Right lobe of liver (tissue), 6 donors: ENCODE data around the gene GIPC2. TPM values are rescaled to one million over a fixed set of nuclear protein-coding genes. Genes with fewer than 3 reads are reported as not detected.

Experiments
- ATAC-seq, 4 donors: fragments of 200-7000 bp; cut with Tn5 transposase; one replicate each; pipeline ENCODE4 v1.9.1; 2020; ENCODE audit warnings: mild to moderate bottlenecking in 4 of 4, moderate library complexity in 4 of 4
- DNase-seq, 3 donors: peaks; one replicate each; pipeline ENCODE4 v3.0.0-alpha.2; 2020
- H3K27ac ChIP-seq, 3 donors: fragments of 200-600 bp; one replicate each; pipeline ENCODE4 v1.8.0; 2022
- H3K27me3 ChIP-seq, 2 donors: fragments of 200-600 bp; one replicate each; pipeline ENCODE4 v1.8.0; 2022
- H3K36me3 ChIP-seq, 4 donors: fragments of 200-600 bp; sonication (generic) in 1 of 4; one replicate each; pipeline versions ENCODE4 v1.5.1 to v1.8.0; 2017 to 2022; ENCODE audit warnings: control low read depth in 1 of 4
- H3K4me1 ChIP-seq, 4 donors: fragments of 200-600 bp; sonication (generic) in 1 of 4; one replicate each; pipeline versions ENCODE4 v1.5.1 to v1.8.0; 2017 to 2022; ENCODE audit warnings: control low read depth in 1 of 4
- H3K4me3 ChIP-seq, 3 donors: fragments of 200-600 bp; one replicate each; pipeline ENCODE4 v1.8.0; 2022
- H3K9me3 ChIP-seq, 4 donors: fragments of 200-600 bp; sonication (generic) in 1 of 4; one replicate each; pipeline versions ENCODE4 v1.5.1 to v1.8.0; 2017 to 2022; ENCODE audit warnings: control low read depth in 1 of 4
- POLR2A ChIP-seq: fragments of 450-650 bp; IDR thresholded peaks from one replicate; pipeline ENCODE4 v1.6.1; 2017; ENCODE audit warnings: antibody characterized with exemption, mild to moderate bottlenecking
- WGBS: methylation state at CpG from one replicate; pipeline ENCODE4 v1.1.6; 2018; ENCODE audit warnings: low coverage, low lambda C conversion rate; ENCODE audit not compliant: insufficient coverage; ENCODE audit errors: missing lambda C conversion rate; 5-methylcytosine and 5-hydroxymethylcytosine counted together
- intact Hi-C, 2 donors: fragments of 100-400 bp; cut with DNase I; formaldehyde crosslinking; loops; one replicate each; pipeline versions ENCODE4 v1.11.2 to v1.14.1; 2022
- total RNA-seq, 6 experiments: library from RNA; depleted of rRNA in 2 of 6; stranded (reverse); fragments of >200 nt in 2 of 6; fragmentation: NEBNext Ultra II Directional in 3 of 6; extraction: Animal tissue kit (Norgen Biotek cat#: 25700) in 3 of 6; gene quantifications; one replicate each; pipeline versions ENCODE4 v1.1.0 to v1.2.4, GENCODE V29; 2016 to 2023
- TF ChIP-seq, protein P1 (sequence below), 4 donors: fragments of 200-600 bp in 3 of 4; fragments of 450-650 bp in 1 of 4; IDR thresholded peaks; one replicate each; pipeline versions ENCODE4 v1.5.1 to v1.8.0; 2016 to 2022; ENCODE audit warnings: antibody characterized with exemption in 4 of 4, mild to moderate bottlenecking in 2 of 4
- donor health status: DM: no; HTN: yes; CAD: no.
- donor health status: DM: no; HTN: no; CAD: no.
- donor health status: DM: no; HTN: no; CAD: no.
- donor health status: DM: no; HTN: yes; CAD: no.
- donor health status: DM: no; HTN: yes; CAD: no.

The GIPC2 gene
- total RNA-seq, 6 experiments from 2014 or later: 4.7 to 9.8 (median 7.0) TPM

DNA sequence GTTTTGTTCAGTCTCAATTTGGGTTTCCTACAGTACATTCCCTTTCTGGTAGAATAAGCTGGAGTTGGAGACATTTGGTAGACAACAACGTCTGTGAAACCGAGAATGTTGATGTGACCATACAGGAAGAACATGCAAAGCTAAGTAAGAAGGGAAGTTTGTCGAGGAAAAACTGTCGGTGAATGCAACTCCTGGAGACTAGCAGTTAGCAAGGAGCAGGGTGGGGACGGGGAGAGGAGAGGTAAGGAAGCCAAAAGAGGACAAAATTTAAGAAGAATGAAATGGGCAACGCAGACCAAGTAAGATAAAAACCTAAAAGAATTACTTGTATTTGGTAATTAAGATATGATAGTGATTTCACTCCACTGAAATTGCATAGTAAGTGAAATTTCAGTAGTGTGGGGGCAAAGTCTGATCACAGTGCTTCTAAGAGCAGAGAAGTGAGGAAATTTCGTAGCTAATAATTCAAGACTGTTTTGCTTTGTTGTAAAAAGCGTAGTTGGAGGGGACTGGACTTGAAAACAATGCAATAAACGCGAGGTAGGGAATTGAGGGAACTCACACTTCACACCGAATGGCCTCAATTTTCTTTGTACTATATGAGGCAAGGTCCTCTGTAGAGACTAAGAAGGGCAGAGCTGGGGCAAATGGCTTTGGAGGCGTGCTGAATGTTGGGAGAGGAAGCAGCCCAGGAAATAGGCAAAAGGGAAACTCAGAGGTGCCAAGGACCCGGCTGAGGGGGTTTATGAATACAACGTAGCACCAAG, 787 bp upstream of the GIPC2 start:
- H3K36me3 ChIP-seq: no peaks in the 10 kb centered on the region
- H3K9me3 ChIP-seq: no peaks in the 10 kb centered on the region
- peak overlapping the region; percentile 89 to 95 (median 94) for H3K27ac ChIP-seq
- TF ChIP-seq, protein P1, sequence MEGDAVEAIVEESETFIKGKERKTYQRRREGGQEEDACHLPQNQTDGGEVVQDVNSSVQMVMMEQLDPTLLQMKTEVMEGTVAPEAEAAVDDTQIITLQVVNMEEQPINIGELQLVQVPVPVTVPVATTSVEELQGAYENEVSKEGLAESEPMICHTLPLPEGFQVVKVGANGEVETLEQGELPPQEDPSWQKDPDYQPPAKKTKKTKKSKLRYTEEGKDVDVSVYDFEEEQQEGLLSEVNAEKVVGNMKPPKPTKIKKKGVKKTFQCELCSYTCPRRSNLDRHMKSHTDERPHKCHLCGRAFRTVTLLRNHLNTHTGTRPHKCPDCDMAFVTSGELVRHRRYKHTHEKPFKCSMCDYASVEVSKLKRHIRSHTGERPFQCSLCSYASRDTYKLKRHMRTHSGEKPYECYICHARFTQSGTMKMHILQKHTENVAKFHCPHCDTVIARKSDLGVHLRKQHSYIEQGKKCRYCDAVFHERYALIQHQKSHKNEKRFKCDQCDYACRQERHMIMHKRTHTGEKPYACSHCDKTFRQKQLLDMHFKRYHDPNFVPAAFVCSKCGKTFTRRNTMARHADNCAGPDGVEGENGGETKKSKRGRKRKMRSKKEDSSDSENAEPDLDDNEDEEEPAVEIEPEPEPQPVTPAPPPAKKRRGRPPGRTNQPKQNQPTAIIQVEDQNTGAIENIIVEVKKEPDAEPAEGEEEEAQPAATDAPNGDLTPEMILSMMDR (IDR thresholded peaks at IDR 0.05): no peak
- TF ChIP-seq POLR2A: no peak
- H3K4me3 ChIP-seq: peak overlapping the region; percentile 68 to 90 (median 85)
- 17% methylated on average over 13 of the region's 14 CpGs for WGBS
- peaks cover 0 to 25% (median 4%) of the 10 kb centered on the region in 4 donors for H3K4me1 ChIP-seq
- peak in 1 of 3 donors; percentile 52 for DNase-seq
- intact Hi-C loops: no loop called here
- ATAC-seq: peak; percentile 39 to 49 (median 43)
- no peaks in the 10 kb centered on the region for H3K27me3 ChIP-seq

DNA sequence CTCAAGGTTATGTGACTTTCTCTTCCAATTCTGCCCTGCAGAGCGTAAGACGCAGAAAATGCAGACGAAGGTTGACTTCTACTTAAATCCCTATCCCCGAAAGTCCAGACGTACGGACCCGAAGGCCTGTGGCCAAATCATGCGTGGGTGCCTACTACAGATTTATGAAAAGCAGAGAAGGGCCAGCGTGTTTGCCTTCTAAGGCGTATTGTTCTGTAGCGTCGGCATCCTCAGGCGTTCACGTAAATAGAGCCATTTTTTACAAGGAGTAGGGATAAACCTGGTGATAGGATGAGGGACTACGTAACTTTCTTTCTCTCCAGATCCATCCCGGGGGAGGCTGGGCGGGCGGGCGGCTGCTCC, 222 bp upstream of the GIPC2 start:
- Histone ChIP-seq H3K4me1 (peaks cover 0 to 25% (median 4%) of the 10 kb centered on the region in 4 donors), H3K4me3 (peak overlapping the region; percentile 68 to 90 (median 85)), H3K9me3 (no peaks in the 10 kb centered on the region), H3K27me3 (no peaks in the 10 kb centered on the region), H3K27ac (peak overlapping the region; percentile 89 to 95 (median 94)), H3K36me3 (no peaks in the 10 kb centered on the region)
- DNase-seq: no peak
- WGBS: 6% methylated on average over 11 of the region's 19 CpGs
- no peak for TF ChIP-seq POLR2A
- TF ChIP-seq, protein P1 (IDR thresholded peaks at IDR 0.05): no peak
- intact Hi-C loops: no loop called here
- no peak for ATAC-seq

DNA sequence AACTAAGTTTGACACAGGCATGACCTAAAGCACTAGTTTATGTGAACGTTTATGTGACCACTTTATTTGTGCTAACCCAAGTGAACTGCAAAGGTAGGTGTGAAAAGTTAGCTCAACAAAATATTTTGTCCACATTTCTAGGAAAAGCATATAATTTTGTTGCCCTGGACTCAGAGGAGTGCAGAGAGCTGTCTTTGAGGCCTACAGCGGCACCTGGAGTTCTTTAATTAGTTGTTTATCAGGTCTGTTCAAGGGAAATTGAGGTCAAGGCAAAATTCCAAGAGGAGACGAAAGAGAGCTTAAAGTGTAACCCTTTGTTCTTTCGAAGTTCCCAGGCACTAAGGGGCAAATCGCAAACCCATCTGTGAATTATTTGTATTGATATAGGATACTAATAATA, 1.3 kb downstream of the GIPC2 start:
- ATAC-seq (peak in 2 of 4 donors; percentile 9 to 35), DNase-seq (no peak)
- WGBS: 25% methylated on average over 5 of the region's 5 CpGs
- H3K4me1 ChIP-seq: peaks cover 0 to 25% (median 4%) of the 10 kb centered on the region in 4 donors
- no peaks in the 10 kb centered on the region for H3K9me3 ChIP-seq
- H3K36me3 ChIP-seq: no peaks in the 10 kb centered on the region
- TF ChIP-seq, protein P1 (IDR thresholded peaks at IDR 0.05): peak in 2 of 4 donors; percentile 7 to 10
- TF ChIP-seq POLR2A: no peak
- no peaks in the 10 kb centered on the region for H3K27me3 ChIP-seq
- H3K4me3 ChIP-seq: peak overlapping the region in 2 of 3 donors; percentile 85 to 90
- intact Hi-C loops: no loop called here
- peak overlapping the region; percentile 89 to 95 (median 94) for H3K27ac ChIP-seq

DNA sequence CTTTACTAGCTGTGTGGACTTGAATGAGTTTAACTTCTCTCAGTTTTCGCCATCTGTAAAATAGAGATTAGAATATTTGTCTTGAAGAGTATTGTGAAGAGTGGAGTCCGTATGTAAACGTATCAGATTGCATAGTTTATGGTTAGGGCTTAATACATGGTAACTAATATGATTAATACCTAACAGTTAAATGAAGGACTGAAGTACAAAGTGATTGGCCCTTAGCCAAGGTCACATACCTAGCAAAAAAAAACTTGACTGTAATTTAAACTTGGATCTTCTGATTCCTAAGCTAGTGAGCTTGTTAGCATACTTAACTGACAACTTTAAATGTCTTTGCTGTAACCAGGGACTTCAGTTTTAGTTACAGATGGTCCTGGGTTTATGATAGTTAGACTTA, 1.9 kb downstream of the GIPC2 start:
- no peaks in the 10 kb centered on the region for H3K36me3 ChIP-seq
- intact Hi-C loops: no loop called here
- H3K4me1 ChIP-seq: peaks cover 0 to 25% (median 4%) of the 10 kb centered on the region in 4 donors
- DNase-seq (no peak), ATAC-seq (no peak)
- H3K27me3 ChIP-seq: no peaks in the 10 kb centered on the region
- TF ChIP-seq, protein P1 (IDR thresholded peaks at IDR 0.05): no peak
- no peak for TF ChIP-seq POLR2A
- peak overlapping the region in 2 of 3 donors; percentile 85 to 90 for H3K4me3 ChIP-seq
- H3K9me3 ChIP-seq: no peaks in the 10 kb centered on the region
- whole genome bisulfite sequencing: 29% methylated on average over 3 of the region's 3 CpGs
- peak overlapping the region in 2 of 3 donors; percentile 94 to 95 for H3K27ac ChIP-seq
